Aorta (tissue), 5 donors: ENCODE measurements around the gene NRCAM. TPM values are rescaled to one million over a fixed set of nuclear protein-coding genes. Genes with fewer than 3 reads are reported as not detected.

Experiments used
- ATAC-seq: fragments of 200-7000 bp; cut with Tn5 transposase; one replicate; pipeline ENCODE4 v1.9.1; 2022; ENCODE audit warnings: moderate library complexity; ENCODE audit not compliant: low FRiP score
- DNase-seq, 2 donors: peaks; one replicate each; pipeline ENCODE4 v3.0.0-alpha.2; 2020
- H3K27ac ChIP-seq, 2 donors: one replicate each; pipeline ENCODE4 v1.5.1; 2013; ENCODE audit warnings: low read length in 2 of 2, mild to moderate bottlenecking in 2 of 2, moderate library complexity in 2 of 2, control low read depth in 1 of 2, inconsistent platforms in 1 of 2, low read depth in 1 of 2
- H3K27me3 ChIP-seq, 2 donors: one replicate each; pipeline ENCODE4 v1.6.1; 2013; ENCODE audit warnings: control low read depth in 1 of 2, low read length in 1 of 2, mild to moderate bottlenecking in 1 of 2, moderate library complexity in 1 of 2; ENCODE audit not compliant: insufficient read depth in 2 of 2, control insufficient read depth in 1 of 2
- H3K36me3 ChIP-seq, 2 donors: one replicate each; pipeline ENCODE4 v1.6.1; 2013; ENCODE audit warnings: control low read depth in 1 of 2, low read length in 1 of 2, mild to moderate bottlenecking in 1 of 2; ENCODE audit not compliant: insufficient read depth in 2 of 2, control insufficient read depth in 1 of 2
- H3K4me1 ChIP-seq, 2 donors: one replicate each; pipeline ENCODE4 v1.6.1; 2013; ENCODE audit warnings: low read length in 2 of 2, control low read depth in 1 of 2, mild to moderate bottlenecking in 1 of 2, moderate library complexity in 1 of 2; ENCODE audit not compliant: insufficient read depth in 2 of 2, control insufficient read depth in 1 of 2
- H3K4me3 ChIP-seq, 2 donors: one replicate each; pipeline ENCODE4 v1.5.1; 2013; ENCODE audit warnings: low read length in 2 of 2, control low read depth in 1 of 2, mild to moderate bottlenecking in 1 of 2
- H3K9me3 ChIP-seq: one replicate; pipeline ENCODE4 v1.6.1; 2013; ENCODE audit warnings: mild to moderate bottlenecking, low read length; ENCODE audit not compliant: control insufficient read depth
- WGBS, 2 donors: extraction: QIAGEN DNeasy Blood & Tissue Kit; methylation state at CpG; one replicate each; pipeline ENCODE4 v1.1.7; 2013; 5-methylcytosine and 5-hydroxymethylcytosine counted together
- intact Hi-C, 2 donors: fragments of 100-400 bp; cut with DNase I; formaldehyde crosslinking; loops; one replicate each; pipeline versions ENCODE4 v1.14.2 to v1.15.0; 2022
- polyA plus RNA-seq, 2 donors: library from polyadenylated mRNA; stranded (reverse); fragments of 200-250 nt; gene quantifications; one replicate each; pipeline ENCODE4 v1.2.3, GENCODE V29; 2013
- total RNA-seq, 2 donors: library from RNA; stranded (reverse); fragmentation: NEBNext Ultra II Directional; extraction: Animal tissue kit (Norgen Biotek cat#: 25700); gene quantifications; one replicate each; pipeline ENCODE4 v1.2.1, GENCODE V29; 2021
- donor health status: healthy with polysubstance abuse.
- donor health status: Bipolar disorder and iron deficiency.
- donor health status: DM: no; HTN: no; CAD: no.
- donor health status: DM: no; HTN: no; CAD: no.
- donor health status: DM: yes; HTN: yes; CAD: no.

Gene NRCAM
- total and polyA plus RNA-seq, 4 donors: under 0.01 to 1.8 (median 0.76) TPM

- ATAC-seq: no peak
- 81 to 85% methylated on average over 7 of the region's 7 CpGs for WGBS, 2 donors
- intact Hi-C loops: no loop called here
- peaks cover 2% of the 10 kb centered on the region in 2 donors for H3K4me1 ChIP-seq
- H3K36me3 ChIP-seq: no peaks in the 10 kb centered on the region
- H3K27me3 ChIP-seq: no peaks in the 10 kb centered on the region
- H3K9me3 ChIP-seq: no peaks in the 10 kb centered on the region
- no peak overlapping the region for H3K27ac ChIP-seq
- no peak overlapping the region for H3K4me3 ChIP-seq
- no peak for DNase-seq
Measured at GRCh38 chr7:108293149-108293612, 163.1 kb downstream of the NRCAM start.

GRCh38 chr7:108292541-108292940 lies 163.7 kb downstream of the NRCAM start:
- 31 to 34% methylated on average over 3 of the region's 3 CpGs for WGBS, 2 donors
- ATAC-seq: no peak
- intact Hi-C loops: no loop called here
- Histone ChIP-seq H3K36me3 (no peaks in the 10 kb centered on the region), H3K27me3 (no peaks in the 10 kb centered on the region), H3K4me1 (peaks cover 2% of the 10 kb centered on the region in 2 donors), H3K27ac (no peak overlapping the region), H3K4me3 (no peak overlapping the region), H3K9me3 (no peaks in the 10 kb centered on the region)
- no peak for DNase-seq

GRCh38 chr7:108291791-108292440 lies 164.3 kb downstream of the NRCAM start:
- Histone ChIP-seq H3K9me3 (no peaks in the 10 kb centered on the region), H3K27ac (no peak overlapping the region), H3K4me3 (no peak overlapping the region), H3K27me3 (no peaks in the 10 kb centered on the region), H3K36me3 (no peaks in the 10 kb centered on the region), H3K4me1 (peaks cover 2% of the 10 kb centered on the region in 2 donors)
- ATAC-seq (no peak), DNase-seq (no peak)
- intact Hi-C loops: no loop called here
- WGBS, 2 donors: 18 to 30% methylated on average over 5 of the region's 5 CpGs

- Histone ChIP-seq H3K4me1 (peaks cover 2% of the 10 kb centered on the region in 2 donors), H3K9me3 (no peaks in the 10 kb centered on the region), H3K4me3 (no peak overlapping the region), H3K27ac (no peak overlapping the region), H3K27me3 (no peaks in the 10 kb centered on the region), H3K36me3 (no peaks in the 10 kb centered on the region)
- WGBS, 2 donors: 81 to 84% methylated on average over 1 of the region's 1 CpG
- intact Hi-C loops: no loop called here
- ATAC-seq: no peak
- no peak for DNase-seq
Measured at GRCh38 chr7:108291152-108291508, 165.1 kb downstream of the NRCAM start.

GRCh38 chr7:108290459-108291151 lies 165.6 kb downstream of the NRCAM start:
- 34 to 39% methylated on average over 7 of the region's 7 CpGs for WGBS, 2 donors
- Histone ChIP-seq H3K4me3 (no peak overlapping the region), H3K9me3 (no peaks in the 10 kb centered on the region), H3K4me1 (peaks cover 2% of the 10 kb centered on the region in 2 donors), H3K27ac (no peak overlapping the region), H3K36me3 (no peaks in the 10 kb centered on the region), H3K27me3 (no peaks in the 10 kb centered on the region)
- no peak for DNase-seq
- no peak for ATAC-seq
- intact Hi-C loops: no loop called here

- 40 to 57% methylated on average over 1 of the region's 1 CpG for WGBS, 2 donors
- intact Hi-C loops: no loop called here
- H3K27me3 ChIP-seq: no peaks in the 10 kb centered on the region
Measured at GRCh38 chr7:108289852-108290251, 166.4 kb downstream of the NRCAM start.

GRCh38 chr7:108287857-108288256 lies 168.4 kb downstream of the NRCAM start:
- no peak overlapping the region for H3K4me3 ChIP-seq
- peaks cover 0 to 2% of the 10 kb centered on the region in 2 donors for H3K4me1 ChIP-seq
- no peak for DNase-seq
- no peaks in the 10 kb centered on the region for H3K36me3 ChIP-seq
- intact Hi-C loops: no loop called here
- no peaks in the 10 kb centered on the region for H3K9me3 ChIP-seq
- no peak overlapping the region for H3K27ac ChIP-seq
- no peaks in the 10 kb centered on the region for H3K27me3 ChIP-seq
- no peak for ATAC-seq
- 96 to 98% methylated on average over 3 of the region's 3 CpGs for WGBS, 2 donors

More at GRCh38 chr7:108289852-108290251, 166.4 kb downstream of the NRCAM start:
- DNase-seq: no peak
- H3K9me3 ChIP-seq: no peaks in the 10 kb centered on the region
- H3K4me3 ChIP-seq: no peak overlapping the region
- ATAC-seq: no peak
- H3K4me1 ChIP-seq: peaks cover 2% of the 10 kb centered on the region in 2 donors
- H3K36me3 ChIP-seq: no peaks in the 10 kb centered on the region
- no peak overlapping the region for H3K27ac ChIP-seq

GRCh38 chr7:108286290-108286904 lies 169.8 kb downstream of the NRCAM start:
- ATAC-seq: no peak
- Histone ChIP-seq H3K4me1 (no peaks in the 10 kb centered on the region), H3K27me3 (no peaks in the 10 kb centered on the region), H3K4me3 (no peak overlapping the region), H3K9me3 (no peaks in the 10 kb centered on the region), H3K27ac (no peak overlapping the region), H3K36me3 (no peaks in the 10 kb centered on the region)
- no peak for DNase-seq
- WGBS, 2 donors: 70 to 84% methylated on average over 9 of the region's 9 CpGs
- intact Hi-C loops: no loop called here
